Ishikawa (cell line): ENCODE measurements around the gene TUBGCP6.

Experiments used
- CEBPB ChIP-seq: IDR thresholded peaks from 2 replicates; pipeline ENCODE4 v1.6.1; 2012
- CREB1 ChIP-seq: IDR thresholded peaks from 2 replicates; pipeline ENCODE4 v1.6.1; 2012; ENCODE audit warnings: low read depth
- EGR1 ChIP-seq: IDR thresholded peaks from 2 replicates; pipeline ENCODE4 v1.6.1; 2012
- EP300 ChIP-seq: IDR thresholded peaks from 2 replicates; pipeline ENCODE4 v1.6.1; 2012; ENCODE audit warnings: borderline replicate concordance
- FOXM1 ChIP-seq: IDR thresholded peaks from 2 replicates; pipeline ENCODE4 v1.6.1; 2012; ENCODE audit warnings: low read depth, borderline replicate concordance
- NFIC ChIP-seq: IDR thresholded peaks from 2 replicates; pipeline ENCODE4 v1.6.1; 2012
- RAD21 ChIP-seq: IDR thresholded peaks from 2 replicates; pipeline ENCODE4 v1.6.1; 2012; ENCODE audit warnings: low read depth
- TAF1 ChIP-seq: IDR thresholded peaks from 2 replicates; pipeline ENCODE4 v1.6.1; 2012; ENCODE audit warnings: low read depth, mild to moderate bottlenecking
- TCF12 ChIP-seq: IDR thresholded peaks from 2 replicates; pipeline ENCODE4 v1.6.1; 2012; ENCODE audit warnings: low read depth
- TEAD4 ChIP-seq: IDR thresholded peaks from 2 replicates; pipeline ENCODE4 v1.6.1; 2012
- USF1 ChIP-seq: IDR thresholded peaks from 2 replicates; pipeline ENCODE4 v1.6.1; 2012
- YY1 ChIP-seq: IDR thresholded peaks from 2 replicates; pipeline ENCODE4 v1.6.1; 2012; ENCODE audit warnings: low read depth
- ZBTB7A ChIP-seq: IDR thresholded peaks from 2 replicates; pipeline ENCODE4 v1.6.1; 2012; ENCODE audit warnings: low read depth
- TF ChIP-seq, protein P1 (sequence below): IDR thresholded peaks from 2 replicates; pipeline ENCODE4 v1.6.1; 2012
- TF ChIP-seq, protein P2 (sequence below): IDR thresholded peaks from 2 replicates; pipeline ENCODE4 v1.6.1; 2012; ENCODE audit warnings: low read depth, mild to moderate bottlenecking

TUBGCP6 gene

GRCh38 chr22:50228366-50228765, 16.5 kb downstream of the TUBGCP6 start:
- no peak for TF ChIP-seq EP300
- TF ChIP-seq RAD21 = no peak
- no peak for TF ChIP-seq ZBTB7A
- TF ChIP-seq CEBPB = no peak
- no peak for TF ChIP-seq YY1
- TF ChIP-seq CREB1 = no peak
- TF ChIP-seq TEAD4 = no peak
- no peak for TF ChIP-seq FOXM1
- no peak for TF ChIP-seq USF1
- no peak for TF ChIP-seq NFIC
- no peak for TF ChIP-seq TAF1
- TF ChIP-seq, protein P1, sequence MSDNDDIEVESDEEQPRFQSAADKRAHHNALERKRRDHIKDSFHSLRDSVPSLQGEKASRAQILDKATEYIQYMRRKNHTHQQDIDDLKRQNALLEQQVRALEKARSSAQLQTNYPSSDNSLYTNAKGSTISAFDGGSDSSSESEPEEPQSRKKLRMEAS = no peak
- no peak for TF ChIP-seq EGR1
- TF ChIP-seq TCF12 = no peak
- TF ChIP-seq, protein P2, sequence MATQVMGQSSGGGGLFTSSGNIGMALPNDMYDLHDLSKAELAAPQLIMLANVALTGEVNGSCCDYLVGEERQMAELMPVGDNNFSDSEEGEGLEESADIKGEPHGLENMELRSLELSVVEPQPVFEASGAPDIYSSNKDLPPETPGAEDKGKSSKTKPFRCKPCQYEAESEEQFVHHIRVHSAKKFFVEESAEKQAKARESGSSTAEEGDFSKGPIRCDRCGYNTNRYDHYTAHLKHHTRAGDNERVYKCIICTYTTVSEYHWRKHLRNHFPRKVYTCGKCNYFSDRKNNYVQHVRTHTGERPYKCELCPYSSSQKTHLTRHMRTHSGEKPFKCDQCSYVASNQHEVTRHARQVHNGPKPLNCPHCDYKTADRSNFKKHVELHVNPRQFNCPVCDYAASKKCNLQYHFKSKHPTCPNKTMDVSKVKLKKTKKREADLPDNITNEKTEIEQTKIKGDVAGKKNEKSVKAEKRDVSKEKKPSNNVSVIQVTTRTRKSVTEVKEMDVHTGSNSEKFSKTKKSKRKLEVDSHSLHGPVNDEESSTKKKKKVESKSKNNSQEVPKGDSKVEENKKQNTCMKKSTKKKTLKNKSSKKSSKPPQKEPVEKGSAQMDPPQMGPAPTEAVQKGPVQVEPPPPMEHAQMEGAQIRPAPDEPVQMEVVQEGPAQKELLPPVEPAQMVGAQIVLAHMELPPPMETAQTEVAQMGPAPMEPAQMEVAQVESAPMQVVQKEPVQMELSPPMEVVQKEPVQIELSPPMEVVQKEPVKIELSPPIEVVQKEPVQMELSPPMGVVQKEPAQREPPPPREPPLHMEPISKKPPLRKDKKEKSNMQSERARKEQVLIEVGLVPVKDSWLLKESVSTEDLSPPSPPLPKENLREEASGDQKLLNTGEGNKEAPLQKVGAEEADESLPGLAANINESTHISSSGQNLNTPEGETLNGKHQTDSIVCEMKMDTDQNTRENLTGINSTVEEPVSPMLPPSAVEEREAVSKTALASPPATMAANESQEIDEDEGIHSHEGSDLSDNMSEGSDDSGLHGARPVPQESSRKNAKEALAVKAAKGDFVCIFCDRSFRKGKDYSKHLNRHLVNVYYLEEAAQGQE = no peak

DNA sequence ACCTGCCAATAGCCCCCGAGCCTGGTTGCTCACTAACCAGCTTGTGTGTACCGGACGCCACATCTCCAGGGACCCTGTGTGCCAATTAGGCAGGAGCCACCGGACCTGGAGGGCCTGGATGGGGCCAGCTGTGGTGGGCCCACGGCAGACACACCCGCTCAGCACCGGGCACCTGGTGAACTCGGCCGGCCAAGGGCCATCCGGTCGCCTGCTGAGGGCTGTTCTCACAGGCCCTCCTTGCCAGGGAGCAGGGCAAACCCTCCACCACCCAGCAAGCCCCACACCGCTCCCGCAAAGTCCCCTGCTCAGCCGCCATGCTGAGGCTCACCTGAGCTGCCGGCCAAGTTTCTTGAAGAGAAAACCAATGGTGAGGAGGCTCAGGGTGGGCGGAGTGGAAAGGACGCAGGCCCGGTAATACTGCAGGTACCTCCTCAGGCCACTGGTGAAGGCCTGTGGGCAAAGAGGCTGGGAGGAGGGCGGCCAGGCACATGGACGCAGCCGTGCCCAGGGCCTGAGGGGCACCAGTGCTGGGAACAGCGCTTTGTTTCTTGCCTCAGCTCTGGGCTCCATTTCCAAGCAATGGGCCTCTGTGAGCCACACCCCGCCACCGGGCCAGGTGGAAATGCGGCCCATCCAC, 17.1 kb downstream of the TUBGCP6 start:
- TF ChIP-seq TEAD4 (no peak), EGR1 (no peak), USF1 (no peak), TCF12 (no peak), FOXM1 (no peak), NFIC (no peak), ZBTB7A (no peak), RAD21 (no peak)
- TF ChIP-seq, protein P2 = no peak
- TF ChIP-seq, protein P1 = no peak

DNA sequence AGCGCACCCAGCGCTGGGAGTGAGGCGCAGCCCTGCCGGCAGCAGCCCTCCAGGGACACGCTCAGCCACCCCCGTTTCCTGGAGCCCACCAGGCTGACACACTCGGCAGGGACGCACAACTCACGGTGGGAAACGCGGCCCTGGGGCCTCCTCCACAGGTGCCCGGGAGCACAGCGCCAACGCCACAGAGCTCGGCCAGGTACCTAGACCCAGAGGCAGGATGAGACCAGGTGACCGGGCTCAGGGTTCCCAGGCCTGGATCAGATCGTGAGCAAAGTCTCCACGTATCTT, 18.0 kb downstream of the TUBGCP6 start:
- TF ChIP-seq CREB1 (no peak), YY1 (no peak), CEBPB (no peak), EP300 (no peak), ZBTB7A (no peak), TAF1 (no peak), NFIC (no peak), TCF12 (no peak), RAD21 (no peak), EGR1 (no peak), FOXM1 (no peak), TEAD4 (no peak), USF1 (no peak)
- TF ChIP-seq, protein P2 = no peak
- TF ChIP-seq, protein P1 = no peak
